SK-N-SH (cell line): ENCODE results near the gene SCGB3A1.

Source experiments
- GABPA ChIP-seq: IDR thresholded peaks from 2 replicates; pipeline ENCODE4 v1.4.0; 2012; ENCODE audit warnings: low read depth, mild to moderate bottlenecking
- MAX ChIP-seq: IDR thresholded peaks from 2 replicates; pipeline ENCODE4 v1.4.0; 2012; ENCODE audit warnings: low read depth
- POLR2AphosphoS5 ChIP-seq: IDR thresholded peaks from 2 replicates; pipeline ENCODE4 v1.6.1; 2012; ENCODE audit warnings: low read depth, low read length
- RCOR1 ChIP-seq: fragments of 150-350 bp; IDR thresholded peaks from 2 replicates; pipeline ENCODE4 v1.6.1; 2017; ENCODE audit warnings: antibody characterized with exemption, low read length
- SMC3 ChIP-seq: IDR thresholded peaks from 2 replicates; pipeline ENCODE4 v1.6.1; 2012; ENCODE audit warnings: low read depth, low read length, improper control_type of control experiment
- TEAD4 ChIP-seq: IDR thresholded peaks from 2 replicates; pipeline ENCODE4 v1.4.0; 2012; ENCODE audit warnings: mild to moderate bottlenecking, borderline replicate concordance; ENCODE audit not compliant: insufficient read depth
- TF ChIP-seq, protein P1 (sequence below): fragments of 200-600 bp; sonication (generic); IDR thresholded peaks from 2 replicates; pipeline ENCODE4 v1.6.1; 2017; ENCODE audit warnings: antibody characterized with exemption, mild to moderate bottlenecking, moderate library complexity
- TF ChIP-seq, protein P2 (sequence below): fragments of 150-350 bp; IDR thresholded peaks from 2 replicates; pipeline ENCODE4 v1.6.1; 2017; ENCODE audit warnings: antibody characterized with exemption, low read length, low read depth, borderline replicate concordance
- TF ChIP-seq, protein P3 (sequence below): IDR thresholded peaks from 2 replicates; pipeline ENCODE4 v1.6.1; 2012; ENCODE audit warnings: mild to moderate bottlenecking, low read depth, low read length, moderate library complexity

DNA sequence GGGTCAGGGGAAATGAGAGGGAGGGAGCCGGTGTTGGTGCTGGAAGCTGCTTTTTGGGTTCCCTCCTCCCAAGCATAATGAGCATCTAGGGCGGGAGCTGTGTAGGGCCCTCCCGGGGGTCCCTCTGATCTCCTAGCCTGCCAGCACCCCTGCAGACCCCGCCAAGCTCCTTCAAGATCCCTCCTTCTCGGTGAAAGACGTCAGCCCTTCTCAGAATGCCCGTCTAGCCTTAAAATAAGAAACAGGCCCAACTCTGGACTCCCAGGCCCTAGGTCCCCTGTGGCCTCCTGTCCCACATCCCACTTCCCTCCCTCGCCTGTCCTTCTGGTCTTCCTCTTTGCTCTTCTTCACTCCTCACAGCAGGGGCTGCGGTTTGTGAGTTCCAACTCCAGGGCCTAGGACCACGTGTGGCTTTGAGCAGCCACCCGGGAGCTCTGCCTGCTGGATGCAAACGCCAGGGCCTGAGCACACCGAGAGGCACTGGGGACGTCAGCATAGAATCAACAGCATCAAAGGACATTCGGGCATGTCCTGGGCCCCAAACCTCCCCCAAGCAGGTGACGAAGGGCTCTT is 8.8 kb upstream of the SCGB3A1 start:
- TF ChIP-seq, protein P1, sequence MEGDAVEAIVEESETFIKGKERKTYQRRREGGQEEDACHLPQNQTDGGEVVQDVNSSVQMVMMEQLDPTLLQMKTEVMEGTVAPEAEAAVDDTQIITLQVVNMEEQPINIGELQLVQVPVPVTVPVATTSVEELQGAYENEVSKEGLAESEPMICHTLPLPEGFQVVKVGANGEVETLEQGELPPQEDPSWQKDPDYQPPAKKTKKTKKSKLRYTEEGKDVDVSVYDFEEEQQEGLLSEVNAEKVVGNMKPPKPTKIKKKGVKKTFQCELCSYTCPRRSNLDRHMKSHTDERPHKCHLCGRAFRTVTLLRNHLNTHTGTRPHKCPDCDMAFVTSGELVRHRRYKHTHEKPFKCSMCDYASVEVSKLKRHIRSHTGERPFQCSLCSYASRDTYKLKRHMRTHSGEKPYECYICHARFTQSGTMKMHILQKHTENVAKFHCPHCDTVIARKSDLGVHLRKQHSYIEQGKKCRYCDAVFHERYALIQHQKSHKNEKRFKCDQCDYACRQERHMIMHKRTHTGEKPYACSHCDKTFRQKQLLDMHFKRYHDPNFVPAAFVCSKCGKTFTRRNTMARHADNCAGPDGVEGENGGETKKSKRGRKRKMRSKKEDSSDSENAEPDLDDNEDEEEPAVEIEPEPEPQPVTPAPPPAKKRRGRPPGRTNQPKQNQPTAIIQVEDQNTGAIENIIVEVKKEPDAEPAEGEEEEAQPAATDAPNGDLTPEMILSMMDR, result no peak
- TF ChIP-seq POLR2AphosphoS5 (no peak), SMC3 (no peak), TEAD4 (no peak), RCOR1 (no peak), GABPA (no peak), MAX (no peak)
- TF ChIP-seq, protein P2, sequence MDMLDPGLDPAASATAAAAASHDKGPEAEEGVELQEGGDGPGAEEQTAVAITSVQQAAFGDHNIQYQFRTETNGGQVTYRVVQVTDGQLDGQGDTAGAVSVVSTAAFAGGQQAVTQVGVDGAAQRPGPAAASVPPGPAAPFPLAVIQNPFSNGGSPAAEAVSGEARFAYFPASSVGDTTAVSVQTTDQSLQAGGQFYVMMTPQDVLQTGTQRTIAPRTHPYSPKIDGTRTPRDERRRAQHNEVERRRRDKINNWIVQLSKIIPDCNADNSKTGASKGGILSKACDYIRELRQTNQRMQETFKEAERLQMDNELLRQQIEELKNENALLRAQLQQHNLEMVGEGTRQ, result no peak
- TF ChIP-seq, protein P3, sequence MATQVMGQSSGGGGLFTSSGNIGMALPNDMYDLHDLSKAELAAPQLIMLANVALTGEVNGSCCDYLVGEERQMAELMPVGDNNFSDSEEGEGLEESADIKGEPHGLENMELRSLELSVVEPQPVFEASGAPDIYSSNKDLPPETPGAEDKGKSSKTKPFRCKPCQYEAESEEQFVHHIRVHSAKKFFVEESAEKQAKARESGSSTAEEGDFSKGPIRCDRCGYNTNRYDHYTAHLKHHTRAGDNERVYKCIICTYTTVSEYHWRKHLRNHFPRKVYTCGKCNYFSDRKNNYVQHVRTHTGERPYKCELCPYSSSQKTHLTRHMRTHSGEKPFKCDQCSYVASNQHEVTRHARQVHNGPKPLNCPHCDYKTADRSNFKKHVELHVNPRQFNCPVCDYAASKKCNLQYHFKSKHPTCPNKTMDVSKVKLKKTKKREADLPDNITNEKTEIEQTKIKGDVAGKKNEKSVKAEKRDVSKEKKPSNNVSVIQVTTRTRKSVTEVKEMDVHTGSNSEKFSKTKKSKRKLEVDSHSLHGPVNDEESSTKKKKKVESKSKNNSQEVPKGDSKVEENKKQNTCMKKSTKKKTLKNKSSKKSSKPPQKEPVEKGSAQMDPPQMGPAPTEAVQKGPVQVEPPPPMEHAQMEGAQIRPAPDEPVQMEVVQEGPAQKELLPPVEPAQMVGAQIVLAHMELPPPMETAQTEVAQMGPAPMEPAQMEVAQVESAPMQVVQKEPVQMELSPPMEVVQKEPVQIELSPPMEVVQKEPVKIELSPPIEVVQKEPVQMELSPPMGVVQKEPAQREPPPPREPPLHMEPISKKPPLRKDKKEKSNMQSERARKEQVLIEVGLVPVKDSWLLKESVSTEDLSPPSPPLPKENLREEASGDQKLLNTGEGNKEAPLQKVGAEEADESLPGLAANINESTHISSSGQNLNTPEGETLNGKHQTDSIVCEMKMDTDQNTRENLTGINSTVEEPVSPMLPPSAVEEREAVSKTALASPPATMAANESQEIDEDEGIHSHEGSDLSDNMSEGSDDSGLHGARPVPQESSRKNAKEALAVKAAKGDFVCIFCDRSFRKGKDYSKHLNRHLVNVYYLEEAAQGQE, result no peak
